ENCODE measurements around the gene LCTL.
"Not testable (repeated sequence)": the region's sequence is repeated elsewhere in the genome, so short reads cannot be mapped to it uniquely, and the experiment has no call there.

LCTL gene

GRCh38 chr15:66591322-66591862, 25.6 kb upstream of the LCTL start:
- DNase-seq = no peak

- no peak for DNase-seq
These were observed 24.6 kb upstream of the LCTL start for GRCh38 chr15:66590435-66590834.

- not testable (repeated sequence) for DNase-seq
These were observed 23.6 kb upstream of the LCTL start for GRCh38 chr15:66589429-66589828.

- peak; percentile 29 for DNase-seq
These were observed 23.2 kb upstream of the LCTL start for GRCh38 chr15:66588971-66589370.

GRCh38 chr15:66588537-66588936, 22.7 kb upstream of the LCTL start:
- no peak for DNase-seq

- no peak for DNase-seq
These were observed 22.0 kb upstream of the LCTL start for GRCh38 chr15:66587749-66588148.

- DNase-seq = no peak
These were observed 21.2 kb upstream of the LCTL start for GRCh38 chr15:66587020-66587419.

GRCh38 chr15:66586155-66586976, 20.6 kb upstream of the LCTL start:
- DNase-seq = no peak

GRCh38 chr15:66581972-66582537, 16.3 kb upstream of the LCTL start:
- no peak for DNase-seq

- no peak for DNase-seq
These were observed 14.8 kb upstream of the LCTL start for GRCh38 chr15:66580643-66581042.

- DNase-seq = no peak
These were observed 12.6 kb upstream of the LCTL start for GRCh38 chr15:66578286-66578875.

- no peak for DNase-seq
These were observed 8.8 kb upstream of the LCTL start for GRCh38 chr15:66574596-66574950.

GRCh38 chr15:66573719-66574595, 8.2 kb upstream of the LCTL start:
- no peak for DNase-seq

- no peak for DNase-seq
These were observed 7.5 kb upstream of the LCTL start for GRCh38 chr15:66573348-66573718.

GRCh38 chr15:66572146-66572545, 6.3 kb upstream of the LCTL start:
- DNase-seq = no peak

- no peak for DNase-seq
These were observed 5.2 kb upstream of the LCTL start for GRCh38 chr15:66570842-66571478.

GRCh38 chr15:66570327-66570726, 4.5 kb upstream of the LCTL start:
- DNase-seq = no peak

GRCh38 chr15:66569461-66570137, 3.8 kb upstream of the LCTL start:
- no peak for DNase-seq

- DNase-seq = no peak
These were observed 2.1 kb upstream of the LCTL start for GRCh38 chr15:66567897-66568296.

GRCh38 chr15:66566963-66567531, 1.2 kb upstream of the LCTL start:
- peak; percentile 74 for DNase-seq

- DNase-seq = no peak
These were observed 607 bp downstream of the LCTL start for GRCh38 chr15:66565141-66565641.
